ENCODE data around the gene SLC4A1.

- TF ChIP-seq POLR2A (IDR thresholded peaks at IDR 0.05): no peak
- TF ChIP-seq CTCF (IDR thresholded peaks at IDR 0.05): no peak
- no peak for TF ChIP-seq EP300 (IDR thresholded peaks at IDR 0.05)
Observed at GRCh38 chr17:44229090-44229489, 38.8 kb downstream of the SLC4A1 start.
